ENCODE data around the gene ADGRB3.

DNA sequence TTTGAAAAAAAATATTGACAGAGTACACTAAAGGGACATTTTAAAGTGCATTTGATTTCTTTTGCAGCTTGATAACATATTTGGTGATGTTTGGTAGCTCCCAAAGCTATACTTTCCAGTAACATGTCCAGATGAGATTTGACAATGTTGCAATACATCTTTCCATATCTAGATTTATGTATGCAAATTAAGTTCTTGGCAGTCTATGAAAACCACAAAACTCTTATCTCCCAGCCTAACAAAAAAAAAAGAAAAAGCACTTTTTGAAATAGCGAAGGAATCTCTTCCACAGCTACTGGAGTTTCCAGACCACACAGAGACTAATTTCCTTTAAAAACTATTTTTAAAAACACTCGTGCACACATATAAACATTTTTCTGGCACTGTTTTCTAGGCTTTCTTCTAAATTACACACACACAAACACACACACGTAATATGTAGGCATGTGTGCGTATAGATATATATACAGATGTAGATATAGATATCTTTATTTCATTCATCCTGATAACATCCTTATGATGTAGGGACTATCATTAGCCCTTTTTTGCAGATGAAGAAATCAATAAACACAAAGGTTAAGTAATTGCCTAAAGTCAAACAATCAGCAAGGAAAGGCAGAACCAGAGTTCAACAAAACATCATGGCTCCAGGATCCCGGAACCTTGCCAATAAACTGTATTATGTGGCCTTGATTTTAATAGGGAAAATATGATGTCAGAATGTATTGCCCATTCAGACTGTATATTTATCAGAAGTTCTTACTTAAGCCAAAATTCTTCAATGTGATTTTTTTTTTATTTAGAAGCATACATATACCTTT, 93.3 kb downstream of the ADGRB3 start:
- TF ChIP-seq POLR2A (IDR thresholded peaks at IDR 0.05; ENCODE audit: low read depth, low read length): no peak
- TF ChIP-seq, protein P1, sequence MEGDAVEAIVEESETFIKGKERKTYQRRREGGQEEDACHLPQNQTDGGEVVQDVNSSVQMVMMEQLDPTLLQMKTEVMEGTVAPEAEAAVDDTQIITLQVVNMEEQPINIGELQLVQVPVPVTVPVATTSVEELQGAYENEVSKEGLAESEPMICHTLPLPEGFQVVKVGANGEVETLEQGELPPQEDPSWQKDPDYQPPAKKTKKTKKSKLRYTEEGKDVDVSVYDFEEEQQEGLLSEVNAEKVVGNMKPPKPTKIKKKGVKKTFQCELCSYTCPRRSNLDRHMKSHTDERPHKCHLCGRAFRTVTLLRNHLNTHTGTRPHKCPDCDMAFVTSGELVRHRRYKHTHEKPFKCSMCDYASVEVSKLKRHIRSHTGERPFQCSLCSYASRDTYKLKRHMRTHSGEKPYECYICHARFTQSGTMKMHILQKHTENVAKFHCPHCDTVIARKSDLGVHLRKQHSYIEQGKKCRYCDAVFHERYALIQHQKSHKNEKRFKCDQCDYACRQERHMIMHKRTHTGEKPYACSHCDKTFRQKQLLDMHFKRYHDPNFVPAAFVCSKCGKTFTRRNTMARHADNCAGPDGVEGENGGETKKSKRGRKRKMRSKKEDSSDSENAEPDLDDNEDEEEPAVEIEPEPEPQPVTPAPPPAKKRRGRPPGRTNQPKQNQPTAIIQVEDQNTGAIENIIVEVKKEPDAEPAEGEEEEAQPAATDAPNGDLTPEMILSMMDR (IDR thresholded peaks at IDR 0.05; ENCODE audit: extremely low read depth in 1 of 2, insufficient read depth in 1 of 2, low read depth in 1 of 2, low read length in 2 of 2): no peak
- TF ChIP-seq EZH2 (IDR thresholded peaks at IDR 0.05; ENCODE audit: borderline replicate concordance, low read depth, low read length, severe bottlenecking): no peak
- TF ChIP-seq, protein P2, sequence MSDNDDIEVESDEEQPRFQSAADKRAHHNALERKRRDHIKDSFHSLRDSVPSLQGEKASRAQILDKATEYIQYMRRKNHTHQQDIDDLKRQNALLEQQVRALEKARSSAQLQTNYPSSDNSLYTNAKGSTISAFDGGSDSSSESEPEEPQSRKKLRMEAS (IDR thresholded peaks at IDR 0.05; ENCODE audit: insufficient read depth, insufficient read length): no peak
- no peak for TF ChIP-seq POLR2AphosphoS5 (IDR thresholded peaks at IDR 0.05; ENCODE audit: insufficient read depth, low read depth, low read length)
- no peak for TF ChIP-seq MYC (IDR thresholded peaks at IDR 0.05; ENCODE audit: low read depth, low read length)
- TF ChIP-seq JUN (IDR thresholded peaks at IDR 0.05; ENCODE audit: borderline replicate concordance, insufficient read depth, insufficient read length, low read depth): no peak
- no peak for TF ChIP-seq FOS (IDR thresholded peaks at IDR 0.05; ENCODE audit: borderline replicate concordance, insufficient read depth, low read length)
- no peak for TF ChIP-seq GATA2 (IDR thresholded peaks at IDR 0.05; ENCODE audit: insufficient read depth, insufficient read length, low read depth, low read length)
